ENCODE data around the gene GNB1. TPM values are rescaled to one million over a fixed set of nuclear protein-coding genes. Genes with fewer than 3 reads are reported as not detected.

GNB1 gene
- total and polyA plus RNA-seq, 10 of the 15 experiments (the other 5 are each of a cell fraction or from before 2014, with no cell fraction given), result 23.0 to 392 (median 93.9) TPM

- TF ChIP-seq MYB (IDR thresholded peaks at IDR 0.05; ENCODE audit: borderline replicate concordance, low read depth, low read length), result no peak
- TF ChIP-seq RBBP5 (conservative IDR thresholded peaks at IDR 0.05), result no peak
- peak; percentile 59; the same call in 1 of the 2 replicates for TF ChIP-seq PML (IDR thresholded peaks at IDR 0.05; ENCODE audit: low read length)
- TF ChIP-seq ZNF207 (IDR thresholded peaks at IDR 0.05; ENCODE audit: borderline replicate concordance), result peak; percentile 46; the same call in 1 of the 2 replicates
- peak; percentile 78 for TF ChIP-seq MTA2 (IDR thresholded peaks at IDR 0.05; ENCODE audit: low read depth)
- TF ChIP-seq RB1 (IDR thresholded peaks at IDR 0.05; ENCODE audit: borderline replicate concordance), result peak; percentile 87
- TF ChIP-seq ZBTB4 (CRISPR knock-in tag; IDR thresholded peaks at IDR 0.05), result no peak
- TF ChIP-seq E2F8 (IDR thresholded peaks at IDR 0.05; ENCODE audit: low read depth, partially characterized antibody), result no peak
- no peak for TF ChIP-seq NR2C2 (IDR thresholded peaks at IDR 0.05; ENCODE audit: borderline replicate concordance, control insufficient read depth, insufficient read length, low read depth)
- TF ChIP-seq RAD51 (IDR thresholded peaks at IDR 0.05), result peak; percentile 75
- no peak for TF ChIP-seq NFYB (IDR thresholded peaks at IDR 0.05; ENCODE audit: insufficient read depth, low read depth, low read length)
- peak; percentile 73 for TF ChIP-seq CREB1 (IDR thresholded peaks at IDR 0.05; ENCODE audit: low read depth)
- TF ChIP-seq MAX (IDR thresholded peaks at IDR 0.05; ENCODE audit: low read depth, low read length), result peak; percentile 81
- TF ChIP-seq POU2F2 (IDR thresholded peaks at IDR 0.05; ENCODE audit: borderline replicate concordance, low read depth, low read length), result peak; percentile 67; the same call in 1 of the 3 replicates
- 0 out of 2 replicates have a peak, but pooled peaks have one; percentile 81 for TF ChIP-seq STAT1 (conservative IDR thresholded peaks at IDR 0.05)
- TF ChIP-seq SPI1 (IDR thresholded peaks at IDR 0.05; ENCODE audit: borderline replicate concordance, insufficient read depth, low read depth, low read length), result peak; percentile 95
- peak; percentile 82 for TF ChIP-seq RELB (IDR thresholded peaks at IDR 0.05; ENCODE audit: low read depth)
- TF ChIP-seq HSF1 (IDR thresholded peaks at IDR 0.05; ENCODE audit: low read depth, low read length), result no peak
- TF ChIP-seq CHD4 (IDR thresholded peaks at IDR 0.05), result no peak
- TF ChIP-seq JUND (IDR thresholded peaks at IDR 0.05; ENCODE audit: low read depth, low read length), result no peak; the same call in 1 of the 2 replicates
- TF ChIP-seq NR2C1 (IDR thresholded peaks at IDR 0.05), result no peak
These were observed 112.1 kb downstream of the GNB1 start (continued) for GRCh38 chr1:1778663-1779319.

Data from GM12878 (cell line).